Hindlimb muscle (tissue), 1 donor: Measurements from ENCODE around the gene BRME1. TPM values are rescaled to one million over a fixed set of nuclear protein-coding genes. Genes with fewer than 3 reads are reported as not detected.
"Not testable (repeated sequence)": the region's sequence is repeated elsewhere in the genome, so short reads cannot be mapped to it uniquely, and the experiment has no call there.

Source experiments
- DNase-seq: peaks from one replicate; pipeline ENCODE4 v3.0.0-alpha.2; 2013
- polyA plus RNA-seq: library from polyadenylated mRNA; unstranded; fragments of 120-200 nt; gene quantifications from one replicate; pipeline ENCODE4 v1.2.1, GENCODE V29; 2013; ENCODE audit not compliant: insufficient read length

BRME1 gene
- polyA plus RNA-seq, 1 donor = 3.7 TPM

GRCh38 chr19:13926010-13926409, 20.1 kb upstream of the BRME1 start:
- no peak for DNase-seq

GRCh38 chr19:13923194-13923987, 17.5 kb upstream of the BRME1 start:
- DNase-seq = no peak

GRCh38 chr19:13922118-13922517, 16.2 kb upstream of the BRME1 start:
- DNase-seq = not testable (repeated sequence)

- no peak for DNase-seq
These were observed 15.2 kb upstream of the BRME1 start for GRCh38 chr19:13920940-13921747.

- DNase-seq = no peak
These were observed 14.6 kb upstream of the BRME1 start for GRCh38 chr19:13920524-13920923.

GRCh38 chr19:13918726-13919411, 13.0 kb upstream of the BRME1 start:
- DNase-seq = no peak

- DNase-seq = no peak
These were observed 12.0 kb upstream of the BRME1 start for GRCh38 chr19:13917888-13918406.

GRCh38 chr19:13914777-13915176, 8.9 kb upstream of the BRME1 start:
- no peak for DNase-seq

GRCh38 chr19:13913352-13913751, 7.4 kb upstream of the BRME1 start:
- DNase-seq = no peak

GRCh38 chr19:13909430-13909829, 3.5 kb upstream of the BRME1 start:
- DNase-seq = no peak

GRCh38 chr19:13908674-13909073, 2.8 kb upstream of the BRME1 start:
- no peak for DNase-seq

- DNase-seq = no peak
These were observed 993 bp upstream of the BRME1 start for GRCh38 chr19:13906910-13907309.

- no peak for DNase-seq
These were observed 596 bp upstream of the BRME1 start for GRCh38 chr19:13906521-13906904.

GRCh38 chr19:13902993-13903555, 2.8 kb downstream of the BRME1 start:
- DNase-seq = no peak

GRCh38 chr19:13899912-13900584, 5.9 kb downstream of the BRME1 start:
- no peak for DNase-seq

- DNase-seq = no peak
These were observed 6.5 kb downstream of the BRME1 start for GRCh38 chr19:13899393-13899792.

- DNase-seq = no peak
These were observed 9.7 kb downstream of the BRME1 start for GRCh38 chr19:13896227-13896626.

- no peak for DNase-seq
These were observed 11.4 kb downstream of the BRME1 start for GRCh38 chr19:13894552-13894951.

GRCh38 chr19:13892870-13893269, 13.0 kb downstream of the BRME1 start:
- DNase-seq = no peak

- no peak for DNase-seq
These were observed 15.8 kb downstream of the BRME1 start for GRCh38 chr19:13890136-13890535.

- no peak for DNase-seq
These were observed 17.6 kb downstream of the BRME1 start for GRCh38 chr19:13888281-13888680.

GRCh38 chr19:13887517-13887916, 18.4 kb downstream of the BRME1 start:
- no peak for DNase-seq
